Keratinocyte (primary cell): ENCODE data around the gene AAMDC.

Experiments
- EZH2 ChIP-seq: IDR thresholded peaks from one replicate; pipeline ENCODE4 v1.6.1; 2012; ENCODE audit warnings: inconsistent platforms, mild to moderate bottlenecking, low read length, moderate library complexity
- TF ChIP-seq, protein P1 (sequence below), 3 experiments: IDR thresholded peaks in 1 of 3; conservative IDR thresholded peaks in 1 of 3; optimal IDR thresholded peaks in 1 of 3; 2 replicates in 2 of 3; 3 replicates in 1 of 3; pipeline versions ENCODE3 to v1.5.1; 2011; ENCODE audit warnings: low read length in 3 of 3, mild to moderate bottlenecking in 3 of 3, moderate library complexity in 2 of 3, control low read depth in 1 of 3, inconsistent platforms in 1 of 3; ENCODE audit not compliant: insufficient read depth in 2 of 3; ENCODE audit errors: extremely low read depth in 1 of 3

- TF ChIP-seq, protein P1, sequence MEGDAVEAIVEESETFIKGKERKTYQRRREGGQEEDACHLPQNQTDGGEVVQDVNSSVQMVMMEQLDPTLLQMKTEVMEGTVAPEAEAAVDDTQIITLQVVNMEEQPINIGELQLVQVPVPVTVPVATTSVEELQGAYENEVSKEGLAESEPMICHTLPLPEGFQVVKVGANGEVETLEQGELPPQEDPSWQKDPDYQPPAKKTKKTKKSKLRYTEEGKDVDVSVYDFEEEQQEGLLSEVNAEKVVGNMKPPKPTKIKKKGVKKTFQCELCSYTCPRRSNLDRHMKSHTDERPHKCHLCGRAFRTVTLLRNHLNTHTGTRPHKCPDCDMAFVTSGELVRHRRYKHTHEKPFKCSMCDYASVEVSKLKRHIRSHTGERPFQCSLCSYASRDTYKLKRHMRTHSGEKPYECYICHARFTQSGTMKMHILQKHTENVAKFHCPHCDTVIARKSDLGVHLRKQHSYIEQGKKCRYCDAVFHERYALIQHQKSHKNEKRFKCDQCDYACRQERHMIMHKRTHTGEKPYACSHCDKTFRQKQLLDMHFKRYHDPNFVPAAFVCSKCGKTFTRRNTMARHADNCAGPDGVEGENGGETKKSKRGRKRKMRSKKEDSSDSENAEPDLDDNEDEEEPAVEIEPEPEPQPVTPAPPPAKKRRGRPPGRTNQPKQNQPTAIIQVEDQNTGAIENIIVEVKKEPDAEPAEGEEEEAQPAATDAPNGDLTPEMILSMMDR (optimal IDR thresholded peaks at IDR 0.05 in 1 of 3, IDR thresholded peaks at IDR 0.05 in 1 of 3, conservative IDR thresholded peaks at IDR 0.05 in 1 of 3; ENCODE audit: extremely low read depth in 1 of 3, insufficient read depth in 2 of 3, low read length in 3 of 3), result no peak
- TF ChIP-seq EZH2, result no peak
These were observed 29.6 kb upstream of the AAMDC start for GRCh38 chr11:77791301-77791700.
